OCI-LY1 (cell line): ENCODE measurements around the gene TMPRSS7.

ENCODE experiments used
- CTCF ChIP-seq: fragments of 200-600 bp; sonication (generic), shearing (Covaris generic); IDR thresholded peaks from 2 replicates; pipeline ENCODE4 v1.5.1; 2017; ENCODE audit warnings: mild to moderate bottlenecking, antibody characterized with exemption, low read length, moderate library complexity, mixed read lengths
- EZH2 ChIP-seq: fragments of 200-600 bp; sonication (generic), shearing (Covaris generic); IDR thresholded peaks from 2 replicates; pipeline ENCODE4 v1.8.0; 2017; ENCODE audit warnings: borderline replicate concordance, mixed run types, mild to moderate bottlenecking, antibody characterized with exemption, low read length, moderate library complexity, mixed read lengths

DNA sequence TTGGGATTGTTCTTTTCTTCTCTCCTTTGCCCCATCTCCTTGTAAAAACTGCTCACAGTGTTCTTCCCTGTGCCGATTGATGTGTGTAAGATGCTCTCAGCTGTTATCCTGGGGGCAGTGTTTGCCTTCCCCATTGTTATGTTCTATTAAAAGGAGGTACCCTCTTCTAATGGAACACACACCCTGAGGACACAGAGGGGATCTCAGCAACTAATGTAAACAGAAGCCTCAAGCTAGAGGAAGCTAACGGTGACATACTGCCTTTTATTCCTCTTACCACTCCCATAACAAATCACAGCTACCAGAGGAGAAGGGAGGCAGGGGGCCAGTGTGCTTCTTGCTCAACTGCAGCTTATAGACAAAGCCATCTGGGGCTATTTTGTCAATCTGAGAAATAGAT is 33.6 kb upstream of the TMPRSS7 start:
- TF ChIP-seq EZH2 (no peak), CTCF (no peak)
